ENCODE measurements around the gene TMEM187. TPM values are rescaled to one million over a fixed set of nuclear protein-coding genes. Genes with fewer than 3 reads are reported as not detected.

Gene TMEM187
- total RNA-seq, 1 experiment from 2014 or later = 0.86 TPM

DNA sequence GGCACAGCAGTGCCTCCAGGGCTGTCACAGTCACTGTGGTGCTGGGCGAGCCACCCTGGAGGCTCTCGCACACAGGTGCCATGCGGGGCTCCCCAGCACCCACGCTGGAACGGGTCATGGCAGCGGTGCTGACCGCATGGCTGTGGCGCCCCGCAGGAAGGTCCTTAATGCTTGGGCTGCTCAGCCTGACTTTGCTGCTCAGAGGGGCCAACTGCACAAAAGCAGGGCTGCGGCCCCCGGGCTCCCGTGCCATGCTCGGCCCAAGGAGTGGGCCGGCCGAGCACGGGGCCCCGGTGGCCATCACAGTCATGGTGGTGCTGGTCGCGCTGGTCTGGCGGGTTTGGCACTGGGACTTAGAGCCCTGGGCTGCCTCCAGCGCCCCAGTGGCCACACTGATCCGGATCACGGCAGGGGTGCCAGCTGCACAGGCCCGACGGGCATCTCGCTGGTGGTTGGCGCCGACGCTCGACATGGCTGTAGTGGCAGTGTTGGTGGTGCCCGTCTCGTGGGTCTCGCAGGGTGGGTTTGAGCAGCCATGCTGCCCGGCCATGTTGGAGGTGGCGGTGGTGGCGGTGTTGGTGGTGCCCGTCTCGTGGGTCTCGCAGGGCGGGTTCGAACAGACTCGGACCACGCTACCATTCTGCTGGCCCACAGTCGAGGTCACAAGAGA lies 17.9 kb upstream of the TMEM187 start:
- DNase-seq (ENCODE audit: low read depth) = no peak

DNA sequence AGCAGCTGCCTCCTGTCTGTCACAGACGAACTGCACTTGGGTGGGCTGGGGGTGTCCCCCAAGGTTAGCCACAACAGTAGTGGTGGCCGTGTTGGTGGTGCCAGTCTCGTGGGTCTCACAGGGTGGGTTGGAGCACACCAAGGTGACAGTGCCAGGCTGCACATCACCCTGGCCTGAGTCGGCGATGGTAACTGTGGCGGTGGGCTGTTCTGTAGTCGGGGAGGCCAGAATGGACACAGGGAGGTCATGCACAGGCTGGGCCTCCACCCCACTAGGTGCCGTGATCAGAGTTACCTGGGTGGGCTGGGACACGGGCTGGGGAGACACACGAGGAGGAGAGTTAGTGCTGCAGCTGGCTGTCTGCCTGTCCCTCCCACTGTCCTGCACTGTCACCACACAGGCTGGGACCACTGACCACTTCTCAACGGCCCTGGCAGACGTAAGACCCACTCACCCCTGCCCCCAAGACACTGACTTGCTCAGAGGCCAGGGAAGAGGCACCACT lies 17.3 kb upstream of the TMEM187 start:
- DNase-seq (ENCODE audit: low read depth) = no peak

DNA sequence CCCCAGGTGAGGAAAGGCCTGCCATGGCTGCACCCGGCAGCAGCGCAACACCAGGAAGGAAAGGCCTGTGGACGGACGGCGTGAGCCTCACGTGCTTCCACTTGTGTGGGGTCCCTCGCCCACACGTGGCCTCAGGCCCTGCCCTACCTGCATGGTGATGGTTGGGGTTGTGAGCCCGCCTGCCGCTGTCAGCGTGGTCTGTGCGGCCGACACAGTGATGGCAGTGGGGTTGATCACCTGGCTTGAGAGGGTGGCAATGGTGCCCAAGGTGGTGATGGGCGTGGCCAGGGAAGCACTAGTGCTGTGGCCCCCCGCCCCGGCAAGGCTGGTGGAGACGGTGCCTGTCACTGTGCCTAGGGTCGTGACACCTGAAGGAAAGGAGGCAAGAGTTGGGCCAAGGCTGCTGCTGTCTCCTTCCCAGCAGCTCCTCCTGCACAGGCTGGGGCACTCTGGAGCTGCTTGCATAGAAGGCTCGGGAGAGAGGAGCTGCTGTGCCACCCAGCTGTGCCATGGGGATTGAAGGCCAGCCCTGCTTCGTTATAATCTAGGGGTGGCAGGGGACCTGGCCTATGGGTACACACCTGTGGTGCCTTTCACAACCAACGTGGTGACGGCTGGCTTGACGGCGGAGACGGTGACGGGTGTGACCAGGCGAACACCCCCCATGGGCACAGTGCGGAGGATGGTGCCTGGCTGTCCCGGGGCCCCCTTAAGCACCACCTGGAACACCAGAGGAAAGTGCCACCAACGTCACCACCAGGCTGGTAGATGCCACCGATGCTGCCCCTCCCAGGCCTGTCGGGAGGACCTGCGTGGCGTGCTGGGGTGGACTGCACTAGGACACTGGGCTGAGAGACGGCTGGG lies 16.3 kb upstream of the TMEM187 start:
- DNase-seq (ENCODE audit: low read depth) = no peak

DNA sequence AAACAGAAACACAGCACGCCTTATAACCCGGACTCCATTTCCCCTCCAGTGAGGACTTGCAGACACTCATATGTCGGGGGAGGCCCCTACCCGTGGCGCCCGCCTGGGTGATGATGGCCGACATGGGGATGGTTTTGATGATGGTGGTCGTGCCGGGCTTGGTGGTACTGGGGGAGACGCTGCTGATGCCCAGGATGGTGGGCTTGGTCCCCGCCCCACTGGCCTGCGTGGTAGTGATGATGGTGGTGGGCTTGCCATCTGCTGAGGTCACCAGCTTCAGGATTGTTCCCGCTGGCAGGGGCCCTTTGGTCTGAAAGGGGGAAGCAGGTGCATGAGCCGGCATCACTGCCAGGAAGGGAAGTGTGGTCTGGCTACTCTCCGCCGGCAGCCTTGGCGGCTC lies 15.3 kb upstream of the TMEM187 start:
- no peak for DNase-seq (ENCODE audit: low read depth)

DNA sequence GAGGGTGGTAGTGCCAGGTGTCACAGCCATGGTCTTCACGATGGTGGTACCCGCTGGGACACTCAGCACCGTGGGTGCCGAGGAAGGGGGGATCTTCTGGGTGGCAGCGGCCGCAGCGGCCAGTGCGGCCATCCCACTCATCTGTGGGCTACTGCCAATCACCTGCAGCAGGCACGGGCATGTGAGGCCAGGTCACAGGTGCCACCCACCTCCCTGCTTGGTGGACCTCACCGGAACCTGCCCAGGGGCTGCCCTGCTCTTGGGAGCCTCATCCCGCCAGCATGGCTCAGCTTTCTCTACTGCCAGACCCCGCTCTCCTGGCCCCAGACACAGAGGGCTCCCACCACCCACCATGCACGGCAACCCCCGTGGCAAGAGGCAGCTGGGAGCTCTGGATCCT lies 13.9 kb upstream of the TMEM187 start:
- no peak for DNase-seq (ENCODE audit: low read depth)

DNA sequence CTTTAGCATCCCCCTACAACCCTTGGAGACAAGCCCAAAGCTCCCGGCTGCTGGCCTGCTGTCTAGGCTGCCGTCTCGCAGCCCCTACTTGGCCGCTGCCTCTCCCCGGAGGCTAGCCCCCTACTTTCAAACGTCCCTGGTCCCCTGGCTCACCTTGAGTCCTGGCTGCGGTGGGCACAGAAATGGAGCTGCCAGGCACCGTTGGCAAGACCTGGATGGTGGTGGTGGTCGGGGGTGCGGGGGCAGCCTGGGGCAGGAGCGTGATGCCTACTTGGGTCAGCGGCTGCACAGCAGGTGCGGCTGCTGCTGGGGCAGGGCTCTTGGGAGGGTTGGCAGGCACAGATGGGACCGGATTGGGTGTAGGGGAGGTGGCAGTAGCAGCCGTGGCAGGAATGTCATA lies 12.9 kb upstream of the TMEM187 start:
- no peak for DNase-seq (ENCODE audit: low read depth)

DNA sequence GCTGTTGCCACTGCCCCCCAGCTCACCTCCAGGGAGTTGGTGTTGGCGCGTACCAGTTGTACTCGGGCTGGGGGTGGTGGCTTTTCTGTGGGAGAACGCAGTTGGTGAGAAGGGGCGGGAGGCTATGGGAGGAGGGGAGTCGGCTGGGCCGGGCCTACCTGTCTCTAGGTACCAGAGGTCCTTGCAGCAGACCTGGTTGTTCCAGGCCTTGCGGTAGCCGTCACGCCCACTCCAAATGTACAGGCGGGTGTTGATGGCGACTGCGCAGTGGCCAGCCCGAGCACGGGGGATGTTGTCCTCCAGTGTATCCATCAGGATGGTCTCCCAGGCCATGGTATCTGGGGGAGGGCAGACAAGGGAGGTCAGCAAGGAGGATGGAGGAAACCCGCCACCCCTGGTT lies 12.5 kb upstream of the TMEM187 start:
- DNase-seq (ENCODE audit: low read depth) = no peak

DNA sequence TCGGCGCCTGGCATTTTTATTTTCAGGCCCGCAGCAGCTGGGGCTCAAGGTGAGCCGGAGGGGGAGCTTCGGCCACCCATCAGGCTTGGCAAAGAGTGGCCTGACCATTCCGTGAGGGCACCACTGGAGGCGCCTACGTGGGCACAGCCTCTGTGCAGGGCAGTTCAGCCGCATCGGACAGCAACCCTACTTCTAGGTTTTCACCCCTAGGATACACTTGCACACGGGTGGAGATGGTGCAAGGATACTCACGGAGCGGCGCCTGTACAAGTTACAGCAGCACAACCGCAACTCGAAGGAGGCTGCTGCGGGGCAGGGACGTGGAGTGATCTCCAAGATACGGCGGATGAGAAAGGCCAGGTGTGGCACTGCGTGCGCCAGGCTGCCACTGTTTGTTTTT lies 11.8 kb upstream of the TMEM187 start:
- no peak for DNase-seq (ENCODE audit: low read depth)

DNA sequence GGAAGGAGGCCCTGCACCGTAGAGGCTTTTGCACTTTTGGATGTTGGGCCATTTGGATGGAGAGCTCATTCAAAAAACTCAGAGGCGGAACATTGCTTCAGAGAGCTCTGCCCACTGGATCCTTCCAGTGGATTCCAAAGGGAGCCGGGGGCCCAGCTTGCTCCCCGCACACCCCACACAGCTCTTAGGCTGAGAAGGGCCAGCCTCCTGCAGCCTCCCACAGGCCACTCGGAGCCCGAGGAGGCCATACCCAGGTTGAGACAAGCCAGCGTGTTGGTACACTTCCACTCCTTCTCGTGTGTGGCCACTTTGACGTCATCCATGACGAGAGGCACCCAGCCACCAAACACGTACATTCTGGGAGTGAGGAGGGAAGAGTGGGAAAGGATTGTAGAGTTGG lies 11.3 kb upstream of the TMEM187 start:
- no peak for DNase-seq (ENCODE audit: low read depth)

DNA sequence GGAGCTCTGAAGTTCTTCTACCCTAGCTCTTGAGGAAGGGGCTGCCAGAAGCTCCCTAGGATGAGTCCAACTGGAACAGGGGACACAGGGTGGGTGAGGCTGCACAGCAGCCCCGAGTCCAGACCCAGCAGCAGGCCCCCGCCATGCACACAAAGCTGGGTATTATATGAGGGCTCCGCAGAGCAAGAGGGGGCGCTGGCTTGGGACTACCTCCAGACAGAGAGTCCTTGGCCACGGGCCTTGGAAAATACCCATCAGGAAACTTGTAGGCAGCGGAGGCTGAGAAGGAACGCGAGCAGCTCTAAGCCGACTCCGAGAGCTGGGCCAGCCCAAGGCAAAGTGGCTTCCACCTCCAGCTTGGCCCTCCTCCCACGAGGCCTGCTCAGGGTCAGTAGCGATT lies 9.0 kb upstream of the TMEM187 start:
- DNase-seq (ENCODE audit: low read depth) = no peak

DNA sequence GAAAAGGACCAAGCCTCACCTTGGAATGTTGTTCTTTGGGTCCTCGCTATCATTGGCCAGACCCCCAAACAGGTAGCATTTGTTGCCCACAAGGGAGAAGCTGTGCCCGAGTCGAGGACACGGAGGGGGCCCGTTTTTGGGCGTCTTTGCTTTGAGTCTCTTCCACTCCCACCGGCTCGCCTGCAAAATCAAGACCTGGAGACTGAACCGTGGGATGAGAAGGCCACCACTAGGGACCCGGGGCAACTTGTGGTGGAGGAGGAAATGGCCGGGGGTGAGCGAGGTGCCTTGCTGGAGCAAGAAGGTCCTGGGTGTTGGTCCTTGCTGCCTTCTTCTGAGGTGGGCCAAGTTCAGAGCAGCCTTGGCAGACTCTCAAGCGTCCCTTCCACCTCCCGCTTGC lies 8.4 kb upstream of the TMEM187 start:
- no peak for DNase-seq (ENCODE audit: low read depth)

DNA sequence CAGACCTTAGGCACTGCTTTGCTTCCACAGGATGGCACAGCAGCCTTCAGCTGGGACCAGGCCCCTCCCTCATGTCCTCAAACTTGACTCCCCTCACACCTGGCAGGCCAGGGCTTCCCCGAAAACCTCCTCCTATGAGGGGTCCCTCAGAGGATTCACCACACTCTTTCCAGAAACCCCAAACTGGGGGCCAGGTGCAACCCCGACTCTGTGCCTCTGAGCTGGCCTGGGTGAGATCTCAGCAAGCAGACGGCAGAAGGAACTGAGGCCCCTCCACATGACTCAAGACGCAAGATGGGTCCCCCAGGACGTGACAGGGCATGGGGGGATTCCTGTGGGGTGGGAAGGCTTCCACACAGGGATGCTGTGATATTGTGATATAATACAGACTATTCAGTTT lies 7.1 kb upstream of the TMEM187 start:
- DNase-seq (ENCODE audit: low read depth) = no peak

DNA sequence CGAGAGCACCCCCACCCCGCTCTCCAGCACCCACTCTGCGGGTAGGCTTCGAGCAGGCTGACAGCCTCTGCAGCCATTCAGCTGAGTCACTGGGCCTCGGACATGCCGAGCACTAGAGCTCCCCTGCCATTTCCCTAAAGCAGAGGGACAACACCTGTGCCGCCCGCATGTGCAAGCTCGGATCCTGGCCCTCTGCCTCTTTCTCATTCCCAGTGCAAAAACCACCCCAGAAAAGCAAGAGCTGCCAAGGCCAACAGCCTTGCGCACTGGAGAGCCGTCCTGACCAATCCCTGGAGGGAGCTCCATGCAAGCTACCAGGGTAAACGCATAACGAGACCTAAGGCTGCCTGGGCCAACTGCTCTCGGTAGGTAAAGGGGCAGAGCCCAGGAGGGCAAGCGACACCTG lies 6.3 kb upstream of the TMEM187 start:
- DNase-seq (ENCODE audit: low read depth) = no peak

DNA sequence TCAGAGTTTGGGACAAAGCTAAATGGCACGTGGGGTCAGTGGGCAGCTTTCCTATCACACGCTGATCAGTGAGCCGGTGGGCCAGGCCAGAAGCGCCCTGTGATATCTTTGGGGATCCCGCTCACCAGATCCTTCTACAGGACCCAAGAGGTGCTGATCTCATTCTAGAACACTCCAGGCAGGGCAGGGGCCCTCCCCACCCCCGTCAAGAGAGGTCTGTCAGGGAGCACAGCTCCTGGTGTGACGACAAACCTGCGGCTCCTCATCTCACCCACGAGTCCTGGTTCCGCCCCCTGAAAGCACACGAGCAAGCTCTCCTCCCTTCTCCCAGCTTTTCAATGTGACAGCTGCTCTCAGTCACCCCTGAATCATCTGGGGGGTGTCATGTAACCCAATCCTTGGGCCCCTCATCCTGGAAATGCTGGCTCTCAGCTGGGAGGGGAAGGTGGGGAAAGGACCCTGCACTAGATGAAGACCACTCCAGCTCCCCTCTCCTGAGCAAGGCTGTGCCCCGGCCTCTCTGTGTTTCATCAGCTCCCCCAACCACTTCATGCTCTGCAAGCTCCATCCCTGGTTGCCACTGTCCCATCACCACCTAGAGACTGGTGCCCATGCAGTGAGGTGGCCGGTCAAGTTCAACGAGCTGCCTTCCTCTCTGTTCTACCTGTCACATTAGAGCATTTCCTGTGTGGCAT lies 5.6 kb upstream of the TMEM187 start:
- no peak for DNase-seq (ENCODE audit: low read depth)

DNA sequence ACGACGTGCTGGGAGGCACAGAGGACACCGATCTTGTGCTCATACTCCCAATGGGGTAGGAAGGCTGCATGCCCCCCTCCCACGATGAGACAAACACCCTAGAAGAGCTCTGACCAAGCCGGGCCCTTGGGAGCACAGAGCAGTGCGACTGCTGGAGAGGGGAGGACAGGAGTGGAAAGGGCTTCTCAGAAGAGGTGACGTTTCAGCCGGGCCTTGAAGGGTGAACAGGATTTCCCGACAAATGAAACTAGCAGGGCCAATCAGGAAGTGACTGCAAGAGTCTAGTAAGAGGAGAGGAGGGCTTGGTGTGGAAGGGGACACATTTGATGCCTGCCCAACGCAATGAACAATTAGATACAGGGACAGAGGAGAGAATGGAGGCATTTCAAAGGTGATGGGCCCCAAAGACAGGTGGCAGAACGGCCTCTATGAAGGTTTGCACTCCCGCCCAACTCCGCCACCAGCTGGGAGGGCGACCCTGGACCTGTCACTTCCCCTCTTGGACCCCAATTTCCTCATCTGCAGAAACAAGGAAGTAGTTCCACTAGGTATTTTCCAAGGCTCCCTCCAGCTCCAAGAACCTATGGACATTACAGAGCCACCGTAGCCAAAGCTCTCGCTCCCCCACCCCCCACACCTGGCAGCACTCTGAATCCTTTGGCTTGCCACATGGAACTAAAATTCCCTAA lies 4.9 kb upstream of the TMEM187 start:
- DNase-seq (ENCODE audit: low read depth) = no peak

DNA sequence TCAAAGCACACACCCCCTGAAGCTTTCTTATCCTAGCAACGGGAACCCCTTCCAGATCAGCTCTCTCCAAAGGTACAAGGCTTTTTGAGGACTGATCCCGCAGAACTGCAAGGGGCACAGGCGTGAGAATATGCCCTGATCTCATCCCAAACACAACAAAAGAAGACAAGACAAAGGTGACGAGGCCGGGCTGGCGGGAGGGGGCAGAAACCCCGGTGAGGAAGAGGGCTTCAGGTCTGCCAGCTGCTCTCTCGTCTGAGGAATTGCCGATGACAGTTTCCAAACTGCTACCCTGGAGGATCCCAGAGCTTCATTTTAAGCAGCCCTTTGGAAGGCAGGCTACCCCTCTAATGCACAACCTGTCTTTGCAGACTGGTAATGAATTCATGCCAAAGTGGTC lies 4.3 kb upstream of the TMEM187 start:
- no peak for DNase-seq (ENCODE audit: low read depth)

DNA sequence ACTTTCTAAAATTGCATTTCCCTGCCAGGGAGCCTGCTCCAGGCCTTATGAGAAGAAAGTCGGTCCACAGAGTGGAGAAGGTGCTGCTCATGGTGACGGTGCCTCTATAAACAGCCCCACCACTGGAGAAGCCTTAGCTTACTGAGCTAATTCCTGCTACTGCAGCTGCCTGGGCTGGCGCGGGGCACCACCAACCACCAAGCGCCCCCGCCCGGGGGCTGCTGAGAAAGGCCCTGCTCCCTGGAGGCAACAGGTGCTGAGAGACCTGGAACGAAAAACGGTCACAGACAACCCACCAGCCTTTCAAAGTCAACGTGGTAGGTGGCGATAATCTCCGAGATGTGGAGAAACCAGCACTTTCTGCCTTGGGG lies 3.8 kb upstream of the TMEM187 start:
- no peak for DNase-seq (ENCODE audit: low read depth)

DNA sequence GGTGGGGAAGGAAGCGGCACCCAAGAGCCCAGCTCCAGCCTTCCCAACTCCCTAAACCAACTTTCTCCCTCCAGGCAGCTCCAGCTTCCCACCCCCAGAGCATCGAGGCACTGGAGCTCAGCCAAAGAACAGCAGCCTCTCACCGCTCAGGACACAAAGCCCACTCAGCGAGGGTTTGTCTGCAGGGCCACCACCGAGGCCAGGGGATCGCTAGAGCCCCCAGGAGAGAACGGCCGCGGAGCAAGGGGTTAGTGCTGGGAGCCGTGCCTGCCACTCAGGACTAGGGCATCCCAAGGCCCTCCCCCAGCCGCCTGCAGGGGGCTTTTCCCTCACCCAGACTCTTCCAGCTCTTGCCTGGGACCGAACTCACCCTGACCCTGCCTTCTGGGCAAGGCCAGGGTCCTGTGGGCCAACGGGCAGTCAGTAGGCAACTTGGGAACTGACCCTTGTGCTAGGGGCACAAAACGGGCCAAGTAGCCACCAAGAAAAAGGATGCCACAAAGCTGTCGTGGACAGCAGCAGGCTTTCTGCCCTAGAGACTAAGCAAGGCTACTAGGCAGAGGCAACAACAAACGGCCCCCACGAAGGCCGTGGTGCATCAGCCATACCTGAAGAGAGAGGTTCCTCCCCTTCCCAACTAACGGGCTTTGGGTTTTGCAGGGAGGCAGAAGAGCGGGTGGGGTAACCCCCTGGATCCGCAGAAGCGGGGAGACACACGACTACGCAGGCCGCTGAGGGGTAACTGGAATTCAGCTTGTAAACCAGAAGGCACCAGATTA lies 3.2 kb upstream of the TMEM187 start:
- no peak for DNase-seq (ENCODE audit: low read depth)

DNA sequence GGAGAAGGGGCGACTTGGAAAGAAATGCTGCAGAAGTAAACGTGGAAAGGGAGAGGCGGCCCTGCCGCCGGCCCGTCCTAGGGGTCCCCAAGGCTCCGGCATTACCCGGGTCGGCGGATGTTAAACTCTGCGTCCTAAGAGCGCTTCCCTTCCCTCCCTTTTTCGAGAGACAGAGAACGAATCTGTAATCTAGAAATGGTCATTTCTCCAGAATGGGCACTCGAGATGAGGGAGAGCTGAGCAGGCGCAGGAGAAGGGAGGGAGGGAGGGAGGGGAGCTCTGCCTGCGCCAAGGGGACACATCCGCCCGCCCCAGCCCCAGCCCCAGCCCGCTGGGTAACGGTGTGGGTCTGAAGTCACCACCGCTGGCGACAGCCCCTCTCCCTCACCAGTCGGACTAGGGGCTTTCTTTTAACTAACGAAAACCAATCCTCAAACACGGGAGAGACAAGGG lies 2.6 kb upstream of the TMEM187 start:
- DNase-seq (ENCODE audit: low read depth) = no peak

DNA sequence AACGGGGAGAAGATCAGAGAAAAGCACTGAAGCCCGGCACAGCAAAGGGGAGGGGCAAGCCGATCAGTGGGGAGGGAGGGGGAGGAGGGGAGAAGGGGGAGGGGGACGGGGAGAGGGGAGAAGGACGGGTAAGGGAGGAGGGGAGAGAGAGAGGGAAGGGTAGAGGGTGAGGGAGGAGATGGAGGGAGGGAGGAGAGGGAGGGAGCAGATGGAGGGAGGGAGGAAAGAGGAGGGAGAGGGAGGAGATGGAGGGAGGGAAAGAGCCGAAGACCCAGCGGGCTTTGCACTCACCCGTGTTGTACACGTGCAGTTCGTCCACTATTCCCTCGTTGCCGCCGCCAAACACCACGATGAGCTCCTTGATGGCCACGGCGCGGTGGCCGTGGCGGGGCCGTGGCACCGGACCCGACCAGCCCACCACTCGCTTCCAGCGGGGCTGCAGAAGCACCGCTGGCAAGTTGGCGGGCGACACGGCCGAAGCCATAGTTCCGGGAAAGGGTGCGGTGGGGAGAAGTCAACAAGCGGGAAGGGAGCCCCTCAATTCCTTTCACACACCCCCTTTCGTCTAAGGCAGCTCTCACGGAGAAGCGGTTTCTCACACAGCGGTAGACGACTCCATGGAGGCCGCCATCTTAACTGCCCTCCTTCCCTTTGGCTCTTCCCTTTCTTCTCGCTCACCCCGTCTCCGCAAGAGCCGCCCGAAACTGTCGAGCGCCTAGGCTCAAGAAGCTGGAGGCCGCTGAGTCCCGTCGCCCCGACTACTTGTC lies 2.0 kb upstream of the TMEM187 start:
- DNase-seq (ENCODE audit: low read depth) = peak; percentile 50

DNA sequence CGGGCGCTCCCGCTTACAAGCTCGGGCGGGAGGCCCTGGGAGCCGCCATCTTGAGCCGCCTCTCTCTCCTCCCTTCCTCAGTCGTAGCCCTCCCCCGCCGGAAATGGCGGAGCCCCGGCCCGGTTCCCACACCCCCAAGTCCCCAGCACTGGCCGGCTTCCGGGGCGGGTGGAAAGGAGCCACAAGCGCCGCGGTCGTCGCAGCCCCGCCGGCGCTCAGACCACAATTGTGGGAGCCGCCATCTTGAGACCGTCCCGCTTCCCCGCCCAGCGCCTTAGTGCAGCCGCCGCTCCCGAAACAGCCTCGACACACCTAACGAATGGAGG lies 1.5 kb upstream of the TMEM187 start:
- DNase-seq (ENCODE audit: low read depth) = peak; percentile 87

Data from Daoy (cell line).